Superior temporal gyrus (tissue), 1 donor: ENCODE results near the gene HOXD3.

ENCODE experiments used
- DNase-seq: peaks from one replicate; pipeline ENCODE4 v3.0.0-alpha.2; 2016; ENCODE audit errors: extremely low spot score

The HOXD3 gene

DNA sequence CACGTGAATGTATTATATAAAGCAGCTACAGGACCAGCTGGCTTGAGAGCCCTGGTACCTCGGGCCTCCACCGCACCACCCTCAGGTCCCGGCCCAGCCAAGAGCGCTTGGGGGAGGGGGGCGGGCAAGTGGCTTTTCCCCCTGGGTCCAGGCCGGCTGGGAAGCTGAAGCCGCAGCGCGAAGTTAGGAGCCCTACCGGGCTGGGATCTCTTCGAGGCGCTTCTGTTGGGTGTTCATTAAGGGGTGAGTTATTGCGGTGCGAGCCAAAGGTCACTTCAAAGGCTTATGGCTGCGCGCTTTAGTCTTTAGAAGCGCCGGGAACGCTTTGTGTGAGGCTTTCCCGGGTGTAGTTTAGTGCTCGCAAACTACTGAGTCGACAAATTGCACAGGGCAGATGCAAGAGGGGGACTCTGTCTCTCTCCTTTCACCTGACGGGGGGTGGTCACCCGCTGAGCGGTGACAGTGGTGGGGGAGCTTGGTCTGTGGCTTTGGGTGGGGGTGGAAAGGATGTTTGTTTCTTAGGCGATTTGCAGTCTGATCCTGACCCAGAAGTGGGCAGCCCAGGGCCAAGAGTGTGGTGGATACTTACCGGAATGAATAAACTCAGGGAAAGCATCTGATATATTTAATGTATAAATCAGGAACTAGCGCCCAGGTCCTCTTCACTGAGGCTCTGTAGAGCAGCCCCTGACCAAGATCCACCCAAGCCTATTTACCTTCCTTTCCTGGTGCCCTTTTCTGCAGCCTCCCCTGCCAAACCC lies 6.0 kb downstream of the HOXD3 start:
- no peak for DNase-seq

DNA sequence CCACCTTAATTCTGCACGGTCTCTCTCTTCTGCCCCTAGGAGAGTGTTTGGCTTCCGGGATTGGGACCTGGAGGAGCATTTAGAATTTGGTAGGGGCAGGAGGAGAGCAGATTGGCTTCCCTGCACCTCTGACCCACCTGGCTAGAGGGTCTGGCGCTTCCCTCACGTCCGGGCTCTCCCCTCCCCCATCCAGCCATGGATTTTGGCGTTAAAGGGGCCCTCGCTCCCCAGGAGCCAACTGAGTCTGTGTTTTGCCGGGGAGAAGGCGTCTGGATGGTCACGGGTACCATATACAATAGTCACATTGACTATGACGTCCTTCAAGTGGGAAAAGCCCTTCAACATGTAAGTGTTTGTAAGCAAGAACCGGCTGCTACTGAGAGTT lies 6.6 kb downstream of the HOXD3 start:
- no peak for DNase-seq

DNA sequence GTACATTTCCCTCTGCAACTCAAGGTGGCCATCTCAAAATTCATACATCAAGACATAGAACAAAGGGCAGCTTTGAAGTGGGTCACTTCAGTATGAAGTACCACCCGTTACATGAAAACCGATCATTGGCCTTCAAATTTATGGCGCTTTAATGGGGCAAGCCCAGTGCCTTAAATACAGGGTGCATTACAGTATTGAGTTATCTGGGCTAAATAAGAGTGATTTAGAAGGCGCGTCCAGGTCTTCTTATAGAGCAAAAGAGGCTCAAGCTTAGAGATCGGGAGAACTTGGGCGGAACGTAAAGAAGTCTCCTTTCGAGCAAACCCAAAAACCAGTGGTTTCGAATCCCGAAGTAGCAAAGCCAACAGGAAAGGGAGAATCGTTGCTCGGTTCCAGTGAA lies 7.1 kb downstream of the HOXD3 start:
- no peak for DNase-seq

DNA sequence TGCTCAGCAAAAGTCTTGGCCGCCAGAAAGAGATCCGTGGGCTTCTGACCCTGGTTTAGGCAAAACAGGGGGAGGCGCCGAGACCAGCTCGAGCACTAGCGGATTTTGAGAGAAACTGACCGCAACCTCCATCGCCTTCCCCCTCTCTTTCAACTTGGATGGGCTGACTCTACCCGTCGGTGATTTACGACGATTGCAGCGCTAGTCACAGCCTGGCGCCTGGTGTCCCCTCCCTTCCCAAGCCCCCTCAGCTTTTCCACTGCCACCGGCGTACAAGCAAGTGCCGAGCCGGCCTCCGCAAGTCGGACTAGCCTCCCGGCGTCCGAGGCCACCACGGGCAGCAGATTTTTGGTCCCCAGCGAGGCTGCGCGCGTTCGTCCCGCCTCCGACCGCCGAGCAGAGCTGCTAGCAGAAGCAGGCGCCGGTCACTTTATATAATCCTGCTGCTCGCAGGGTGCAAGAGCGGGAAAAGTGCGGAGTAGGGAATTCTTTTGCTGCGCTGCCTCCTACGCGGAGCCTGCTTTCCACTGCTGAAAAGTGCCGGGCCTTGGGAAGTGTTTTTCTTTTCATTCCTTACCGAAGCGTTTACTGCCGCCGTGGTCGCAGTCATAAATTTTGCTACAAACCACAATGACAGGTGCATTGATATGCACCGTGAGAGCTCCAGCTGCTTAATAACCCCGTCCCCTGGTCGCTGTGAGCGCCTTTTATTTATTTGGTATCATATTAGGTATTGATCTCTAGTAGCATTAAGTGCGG lies 7.7 kb downstream of the HOXD3 start:
- no peak for DNase-seq

DNA sequence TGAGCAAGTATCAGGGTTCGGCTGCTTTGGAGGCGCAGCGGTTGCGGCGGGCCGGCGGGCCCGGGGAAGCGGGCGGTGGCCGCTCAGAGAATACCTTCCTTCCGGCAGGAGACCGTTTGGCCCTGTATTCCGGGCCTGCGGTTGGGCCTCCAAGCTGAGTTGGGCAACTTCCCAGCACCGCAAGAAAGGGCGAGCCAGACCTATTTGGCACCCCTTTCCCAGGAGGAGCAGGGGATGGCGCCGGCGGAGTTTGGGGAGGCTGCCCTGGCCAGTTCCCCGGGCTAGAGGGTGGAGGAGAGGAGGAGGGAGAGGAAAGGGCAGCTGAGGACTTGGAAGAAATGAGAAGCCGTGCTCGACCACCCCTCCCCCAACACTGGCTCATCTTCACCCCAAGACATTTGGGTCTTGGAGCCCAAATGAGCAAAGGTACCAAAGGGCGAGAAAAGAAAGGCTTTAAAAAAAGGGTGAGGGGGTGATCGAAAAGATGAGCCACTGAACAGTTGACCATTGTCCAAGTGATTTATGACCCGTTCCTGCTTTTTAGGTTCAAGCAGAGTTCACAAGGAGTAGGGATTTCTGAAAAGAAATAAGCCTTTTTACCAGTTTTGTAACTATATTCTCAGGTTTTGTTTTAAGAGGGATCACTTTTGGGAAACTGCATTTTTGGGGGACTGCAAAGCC lies 8.4 kb downstream of the HOXD3 start:
- no peak for DNase-seq

DNA sequence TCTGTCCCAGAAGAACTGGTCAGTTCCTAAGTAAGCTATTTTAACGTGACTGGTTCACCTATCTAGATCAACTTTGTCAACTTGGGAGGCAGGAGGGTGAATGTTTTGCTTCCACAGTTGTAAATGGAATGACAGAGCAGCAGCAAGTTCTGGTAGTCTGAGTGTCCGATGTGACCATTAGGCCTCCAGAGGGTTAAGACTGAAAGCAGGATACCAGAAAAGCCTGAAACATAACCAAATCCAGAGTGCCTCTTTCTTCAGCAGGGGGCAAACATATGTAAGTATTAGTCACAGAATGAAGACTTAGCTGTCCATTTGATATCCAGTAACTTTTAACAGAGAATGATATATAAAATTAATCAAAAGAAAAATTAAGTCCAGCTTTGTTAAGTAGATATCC lies 9.2 kb downstream of the HOXD3 start:
- no peak for DNase-seq

DNA sequence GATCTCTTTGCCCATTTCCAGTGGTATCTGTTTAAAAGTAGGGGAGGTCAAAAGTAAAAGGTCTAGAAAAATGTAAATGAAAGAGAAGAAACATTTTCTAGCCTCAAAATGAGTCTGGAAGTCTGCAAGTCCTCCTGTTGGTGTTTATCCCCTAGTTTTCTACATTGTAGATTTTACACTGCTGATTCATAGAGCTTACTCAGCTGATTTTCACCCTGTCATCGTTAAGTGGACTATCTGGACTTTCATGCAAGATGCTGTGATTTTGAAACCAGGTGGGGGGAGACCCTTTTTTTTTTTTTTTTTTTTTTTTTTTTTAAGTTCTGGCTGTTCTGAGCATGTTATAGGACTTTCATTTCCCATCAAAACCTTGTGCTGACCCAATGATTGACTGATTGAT lies 10.3 kb downstream of the HOXD3 start:
- DNase-seq = no peak

DNA sequence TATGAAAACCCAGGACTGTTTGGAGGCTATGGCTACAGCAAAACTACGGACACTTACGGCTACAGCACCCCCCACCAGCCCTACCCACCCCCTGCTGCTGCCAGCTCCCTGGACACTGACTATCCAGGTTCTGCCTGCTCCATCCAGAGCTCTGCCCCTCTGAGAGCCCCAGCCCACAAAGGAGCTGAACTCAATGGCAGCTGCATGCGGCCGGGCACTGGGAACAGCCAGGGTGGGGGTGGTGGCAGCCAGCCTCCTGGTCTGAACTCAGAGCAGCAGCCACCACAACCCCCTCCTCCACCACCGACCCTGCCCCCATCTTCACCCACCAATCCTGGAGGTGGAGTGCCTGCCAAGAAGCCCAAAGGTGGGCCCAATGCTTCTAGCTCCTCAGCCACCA lies 12.1 kb downstream of the HOXD3 start:
- DNase-seq = no peak

DNA sequence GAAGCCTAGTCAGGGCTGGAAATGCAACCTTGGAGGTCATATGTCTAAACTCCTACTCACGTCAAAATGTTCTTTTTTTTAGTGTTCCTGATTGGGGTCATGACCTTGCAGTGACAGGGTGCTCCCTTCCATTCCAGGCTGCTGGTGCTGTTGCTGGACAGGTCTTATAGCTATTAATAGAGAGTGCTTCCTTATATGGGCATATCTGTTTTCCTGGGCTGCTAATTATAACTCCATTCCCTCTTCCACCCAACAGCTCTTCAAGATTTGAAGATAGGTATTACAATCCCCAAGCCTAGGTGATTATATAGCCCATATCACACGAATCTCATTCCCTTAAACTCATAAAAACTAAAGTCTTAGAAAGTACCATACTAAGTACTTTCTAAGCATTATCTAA lies 12.6 kb downstream of the HOXD3 start:
- DNase-seq = no peak

DNA sequence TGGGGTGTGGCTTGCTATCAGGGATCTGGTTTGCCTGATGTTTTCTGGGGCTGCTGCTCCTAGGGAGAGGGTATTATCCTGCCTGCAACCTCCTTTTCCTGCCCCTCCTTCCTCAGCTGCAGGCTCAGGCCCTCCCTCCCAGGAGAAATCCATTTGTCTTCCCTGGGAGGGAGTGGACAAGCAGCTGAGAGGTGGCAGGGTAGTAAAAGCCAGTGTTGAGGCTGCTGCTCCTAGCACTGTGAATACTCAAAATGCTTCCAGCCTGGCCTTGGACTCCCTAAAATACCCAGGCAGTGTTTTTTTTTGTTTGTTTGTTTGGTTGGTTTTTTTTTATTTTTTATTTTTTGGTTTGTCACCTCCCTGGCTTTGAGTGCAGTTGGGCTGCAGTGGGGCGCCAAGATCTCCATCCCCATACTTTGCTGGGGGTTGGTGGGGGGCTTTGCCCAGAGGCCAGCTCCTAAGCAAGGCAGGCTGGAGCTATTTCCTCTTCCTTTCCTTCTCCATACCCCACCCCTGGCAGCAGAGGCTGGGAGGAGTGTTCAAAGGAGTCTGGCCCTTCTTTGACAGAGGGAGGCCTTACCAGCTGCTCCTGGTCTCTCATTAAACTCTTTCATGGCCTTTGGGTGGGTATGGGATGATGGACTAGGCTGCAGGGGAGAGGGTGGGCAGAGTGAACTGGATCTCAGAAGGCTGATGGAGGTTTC lies 13.6 kb downstream of the HOXD3 start:
- DNase-seq = no peak

DNA sequence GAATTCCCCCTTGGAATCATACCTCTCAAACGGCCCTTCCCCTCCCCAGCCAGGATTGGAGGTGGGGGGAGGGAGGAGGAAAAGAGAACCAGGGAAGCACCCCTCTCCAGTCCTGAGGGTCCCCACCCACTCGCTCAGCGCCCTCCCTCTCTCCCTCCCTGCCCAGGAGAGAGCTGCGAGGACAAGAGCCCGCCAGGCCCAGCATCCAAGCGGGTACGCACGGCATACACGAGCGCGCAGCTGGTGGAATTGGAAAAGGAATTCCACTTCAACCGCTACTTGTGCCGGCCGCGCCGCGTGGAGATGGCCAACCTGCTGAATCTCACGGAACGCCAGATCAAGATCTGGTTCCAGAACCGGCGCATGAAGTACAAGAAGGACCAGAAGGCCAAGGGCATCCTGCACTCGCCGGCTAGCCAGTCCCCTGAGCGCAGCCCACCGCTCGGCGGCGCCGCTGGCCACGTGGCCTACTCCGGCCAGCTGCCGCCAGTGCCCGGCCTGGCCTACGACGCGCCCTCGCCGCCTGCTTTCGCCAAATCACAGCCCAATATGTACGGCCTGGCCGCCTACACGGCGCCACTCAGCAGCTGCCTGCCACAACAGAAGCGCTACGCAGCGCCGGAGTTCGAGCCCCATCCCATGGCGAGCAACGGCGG lies 14.4 kb downstream of the HOXD3 start:
- no peak for DNase-seq

DNA sequence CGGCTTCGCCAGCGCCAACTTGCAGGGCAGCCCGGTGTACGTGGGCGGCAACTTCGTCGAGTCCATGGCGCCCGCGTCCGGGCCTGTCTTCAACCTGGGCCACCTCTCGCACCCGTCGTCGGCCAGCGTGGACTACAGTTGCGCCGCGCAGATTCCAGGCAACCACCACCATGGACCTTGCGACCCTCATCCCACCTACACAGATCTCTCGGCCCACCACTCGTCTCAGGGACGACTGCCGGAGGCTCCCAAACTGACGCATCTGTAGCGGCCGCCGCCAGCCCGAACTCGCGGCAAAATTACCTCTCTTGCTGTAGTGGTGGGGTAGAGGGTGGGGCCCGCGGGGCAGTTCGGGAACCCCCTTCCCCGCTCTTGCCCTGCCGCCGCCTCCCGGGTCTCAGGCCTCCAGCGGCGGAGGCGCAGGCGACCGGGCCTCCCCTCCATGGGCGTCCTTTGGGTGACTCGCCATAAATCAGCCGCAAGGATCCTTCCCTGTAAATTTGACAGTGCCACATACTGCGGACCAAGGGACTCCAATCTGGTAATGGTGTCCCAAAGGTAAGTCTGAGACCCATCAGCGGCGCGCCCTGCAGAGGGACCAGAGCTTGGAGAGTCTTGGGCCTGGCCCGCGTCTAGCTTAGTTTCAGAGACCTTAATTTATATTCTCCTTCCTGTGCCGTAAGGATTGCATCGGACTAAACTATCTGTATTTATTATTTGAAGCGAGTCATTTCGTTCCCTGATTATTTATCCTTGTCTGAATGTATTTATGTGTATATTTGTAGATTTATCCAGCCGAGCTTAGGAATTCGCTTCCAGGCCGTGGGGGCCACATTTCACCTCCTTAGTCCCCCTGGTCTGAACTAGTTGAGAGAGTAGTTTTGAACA lies 15.1 kb downstream of the HOXD3 start:
- no peak for DNase-seq

DNA sequence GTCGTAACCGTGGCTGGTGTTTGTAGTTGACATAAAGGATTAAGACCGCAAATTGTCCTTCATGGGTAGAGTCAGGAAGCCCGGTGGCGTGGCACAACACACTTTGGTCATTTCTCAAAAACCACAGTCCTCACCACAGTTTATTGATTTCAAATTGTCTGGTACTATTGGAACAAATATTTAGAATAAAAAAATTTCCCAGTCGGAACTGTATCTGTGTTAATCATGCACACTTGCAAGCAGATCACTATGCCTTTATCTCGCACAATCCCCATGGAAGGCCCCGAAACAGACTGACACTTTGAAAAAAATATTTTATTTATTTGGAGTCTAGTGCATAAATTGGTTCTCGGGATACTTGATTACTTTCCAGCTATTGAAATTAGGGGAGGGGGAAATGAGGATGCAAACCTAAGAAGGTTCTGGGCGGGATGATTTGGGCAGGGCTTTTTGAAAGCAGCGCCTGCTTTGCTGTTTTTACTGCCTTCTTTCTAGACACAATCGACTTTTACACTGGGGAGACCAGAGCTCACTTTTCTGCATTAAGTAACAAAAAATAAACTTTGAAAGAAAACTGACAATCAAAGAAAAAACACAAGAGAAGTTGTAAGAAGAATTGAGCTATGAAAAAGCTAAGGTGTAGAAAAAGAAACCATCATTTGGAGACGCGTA lies 15.9 kb downstream of the HOXD3 start:
- DNase-seq = no peak

DNA sequence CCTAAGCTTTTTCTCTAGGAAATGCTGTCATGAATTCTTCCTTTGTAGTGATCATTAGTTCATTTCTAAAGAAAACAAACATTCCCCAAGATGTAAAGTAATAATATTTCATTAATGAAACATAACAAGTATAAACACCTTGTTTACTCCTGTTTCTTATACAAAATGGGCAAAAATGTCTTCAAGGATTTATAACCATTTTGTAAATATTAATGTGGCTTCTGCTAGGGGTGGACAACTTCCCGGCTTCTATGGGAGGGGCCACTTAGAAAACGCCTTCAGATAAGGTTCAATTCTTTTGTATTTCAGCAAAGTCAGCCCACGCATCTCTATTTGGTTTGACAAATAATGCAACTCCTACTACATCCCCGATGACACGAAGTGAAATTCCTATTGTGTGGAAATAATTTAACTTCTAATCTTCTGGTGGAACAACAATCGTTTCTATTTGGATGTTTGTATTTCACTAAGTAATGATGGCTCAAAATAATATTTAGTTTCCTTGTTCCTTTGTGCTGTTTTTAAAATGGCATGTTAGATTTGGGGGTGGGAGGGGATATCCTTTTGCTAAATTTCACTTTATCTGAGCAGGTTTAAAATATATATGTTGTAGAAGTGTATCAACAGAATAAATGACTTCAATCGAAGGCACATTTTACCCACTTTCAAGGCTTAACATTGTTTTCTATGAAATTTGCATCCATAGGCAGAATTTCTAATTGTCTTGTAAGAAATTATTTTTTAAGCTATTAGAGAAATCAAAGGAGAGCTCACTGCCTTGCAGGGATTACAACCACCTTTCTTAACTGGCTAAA lies 16.7 kb downstream of the HOXD3 start:
- no peak for DNase-seq

DNA sequence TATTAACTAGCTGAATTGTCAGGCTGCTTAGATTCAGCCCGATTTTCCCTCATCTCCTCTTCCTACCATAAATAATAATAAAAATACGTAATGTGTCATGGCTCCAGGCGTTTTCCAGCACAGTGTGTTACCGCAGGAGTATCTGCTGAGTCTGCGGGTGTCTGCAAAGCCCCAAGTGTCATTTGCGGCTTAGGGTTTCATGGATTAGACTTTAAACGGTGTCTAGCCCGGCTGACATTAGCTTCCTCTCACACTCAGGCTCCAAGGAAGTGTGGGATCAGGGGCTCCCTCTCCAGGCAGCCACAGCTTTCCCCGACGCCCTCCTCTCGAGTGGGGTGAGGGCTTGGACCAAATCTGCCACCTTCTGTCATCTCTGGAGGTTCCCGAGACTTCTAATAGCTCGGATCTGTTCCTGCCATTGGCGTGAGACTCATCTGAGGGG lies 17.3 kb downstream of the HOXD3 start:
- peak; percentile 51 for DNase-seq

DNA sequence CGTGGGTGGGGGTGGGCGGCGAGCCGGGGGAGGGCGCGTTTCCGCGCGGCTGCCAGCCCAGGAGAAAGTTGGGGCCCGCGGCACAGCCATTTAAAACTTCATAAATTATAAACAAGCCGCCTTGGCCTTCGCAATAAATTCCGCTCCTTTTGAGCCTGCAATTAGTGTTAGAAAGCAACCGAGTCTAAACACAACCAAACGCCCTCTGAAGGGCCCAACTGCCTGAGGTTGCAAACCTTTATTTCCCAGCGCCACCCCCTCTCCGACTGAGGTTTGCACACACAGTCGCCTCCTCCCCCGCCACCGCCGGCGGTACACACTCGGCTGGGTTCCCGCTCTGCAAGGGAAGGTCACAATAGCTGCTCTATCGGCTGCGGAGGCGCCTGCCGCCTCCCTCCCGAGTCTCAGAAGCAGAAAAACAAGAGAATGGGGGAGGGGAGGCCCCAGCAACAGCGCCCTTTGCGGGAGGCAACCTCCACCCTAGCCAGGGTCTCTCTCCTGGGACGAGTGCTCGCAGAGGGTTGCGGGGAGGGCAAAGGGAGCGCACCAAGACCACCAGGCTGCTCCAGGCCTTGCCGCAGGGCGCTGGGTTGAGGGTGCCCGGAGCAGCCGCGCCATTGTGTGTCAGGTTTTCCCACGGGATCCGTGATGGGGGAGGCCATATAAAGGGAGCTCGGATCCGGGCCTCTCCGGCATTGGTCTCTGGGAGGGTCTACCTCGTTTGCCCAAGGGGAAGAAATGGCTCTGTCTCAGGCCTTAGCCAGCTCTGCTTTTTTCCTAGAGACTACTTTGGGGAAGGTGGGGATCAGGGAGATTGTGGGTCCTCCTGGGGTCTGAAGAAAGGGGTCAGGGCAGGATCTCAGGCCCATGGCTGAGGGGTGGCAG lies 18.0 kb downstream of the HOXD3 start:
- DNase-seq = peak; percentile 81

DNA sequence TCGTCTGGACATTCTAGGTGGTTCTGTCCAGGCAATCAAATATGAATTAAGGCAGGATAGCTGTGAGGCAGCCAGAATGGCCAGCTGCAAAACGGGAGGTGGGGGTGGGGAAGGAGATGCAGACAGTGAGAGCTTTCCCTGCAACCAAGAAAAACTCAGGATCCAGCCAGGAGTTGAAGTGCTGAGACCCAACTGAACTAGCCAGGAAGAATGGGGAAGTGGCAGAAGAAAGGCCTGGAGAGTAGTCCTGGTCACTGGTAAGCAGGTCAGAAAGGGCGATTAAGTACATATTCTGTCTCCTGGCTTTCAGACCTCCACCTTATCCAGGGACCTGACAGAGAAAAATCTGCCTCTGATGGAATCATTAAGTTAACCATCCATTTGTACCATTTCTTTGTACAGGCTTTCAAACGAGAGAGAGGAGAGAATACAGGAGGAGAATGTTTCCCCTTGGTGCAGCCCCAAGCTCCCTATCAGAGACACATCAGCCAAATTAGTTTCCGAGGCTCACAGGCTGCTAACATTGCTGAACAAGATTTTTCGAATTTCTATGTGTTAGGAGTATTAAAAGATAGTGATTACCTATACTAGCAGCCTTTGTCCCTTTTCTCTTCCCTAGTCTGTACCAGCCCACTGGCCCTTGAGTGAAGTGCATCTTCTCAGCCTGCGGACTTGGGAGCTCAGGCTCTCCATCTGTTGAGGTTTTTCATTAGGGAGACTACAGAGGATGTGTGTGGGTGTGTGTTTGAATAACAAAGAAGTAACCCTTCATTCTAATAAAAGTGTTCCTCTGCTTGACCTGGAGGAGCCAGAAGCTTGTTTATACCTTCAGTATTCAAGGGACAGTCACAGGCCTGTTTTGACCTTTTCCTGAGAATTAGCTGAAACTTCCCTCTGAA lies 18.9 kb downstream of the HOXD3 start:
- DNase-seq = no peak
